Type B pancreatic cell (in vitro differentiated cells): ENCODE results near the gene TMEM9. TPM values are rescaled to one million over a fixed set of nuclear protein-coding genes. Genes with fewer than 3 reads are reported as not detected.

ENCODE experiments used
- DNase-seq: peaks from one replicate; pipeline ENCODE4 v3.0.0; 2021; ENCODE audit warnings: mixed read lengths; ENCODE audit not compliant: unreplicated experiment; ENCODE audit errors: extremely low spot score
- H3K27ac Mint-ChIP-seq: 2 replicates; pipeline ENCODE4 v1.8.0; 2021; ENCODE audit warnings: mild to moderate bottlenecking, mixed read lengths
- H3K27me3 Mint-ChIP-seq: 2 replicates; pipeline ENCODE4 v1.8.0; 2021; ENCODE audit warnings: mixed read lengths
- H3K36me3 Mint-ChIP-seq: 2 replicates; pipeline ENCODE4 v1.8.0; 2021; ENCODE audit warnings: mixed read lengths
- H3K4me1 Mint-ChIP-seq: one replicate; pipeline ENCODE4 v1.8.0; 2021; ENCODE audit warnings: mixed read lengths; ENCODE audit not compliant: unreplicated experiment
- H3K4me3 Mint-ChIP-seq: 2 replicates; pipeline ENCODE4 v1.8.0; 2021; ENCODE audit warnings: mild to moderate bottlenecking, mixed read lengths
- H3K9me3 Mint-ChIP-seq: 2 replicates; pipeline ENCODE4 v1.8.0; 2021; ENCODE audit warnings: mixed read lengths
- CTCF ChIP-seq: fragments of 200-600 bp; sonication (generic); conservative IDR thresholded peaks from 2 replicates; pipeline ENCODE4 v1.5.0; 2021; ENCODE audit warnings: antibody characterized with exemption, mild to moderate bottlenecking
- total RNA-seq: library from RNA; stranded (reverse); gene quantifications from 2 replicates; pipeline ENCODE4 v1.2.1, GENCODE V29; 2021; ENCODE audit warnings: low replicate concordance

The TMEM9 gene
- total RNA-seq, 1 donor from 2014 or later = 117 TPM

GRCh38 chr1:201116091-201116490, 38.2 kb downstream of the TMEM9 start:
- H3K4me1 Mint-ChIP-seq = peaks cover 7% of the 10 kb centered on the region
- H3K4me3 Mint-ChIP-seq = peak overlapping the region; percentile 68
- peaks cover 39% of the 10 kb centered on the region for H3K27me3 Mint-ChIP-seq
- DNase-seq = no peak
- no peak overlapping the region for H3K27ac Mint-ChIP-seq
- no peak for TF ChIP-seq CTCF
- H3K36me3 Mint-ChIP-seq = no peaks in the 10 kb centered on the region
- no peaks in the 10 kb centered on the region for H3K9me3 Mint-ChIP-seq

- no peak for TF ChIP-seq CTCF
- no peaks in the 10 kb centered on the region for H3K36me3 Mint-ChIP-seq
- H3K4me3 Mint-ChIP-seq = peak overlapping the region; percentile 9
- no peaks in the 10 kb centered on the region for H3K9me3 Mint-ChIP-seq
- DNase-seq = no peak
- H3K27ac Mint-ChIP-seq = no peak overlapping the region
- peaks cover 39% of the 10 kb centered on the region for H3K27me3 Mint-ChIP-seq
- H3K4me1 Mint-ChIP-seq = peaks cover 7% of the 10 kb centered on the region
Measured at GRCh38 chr1:201115390-201115937, 38.8 kb downstream of the TMEM9 start.

- no peak overlapping the region for H3K27ac Mint-ChIP-seq
- no peaks in the 10 kb centered on the region for H3K9me3 Mint-ChIP-seq
- no peaks in the 10 kb centered on the region for H3K4me1 Mint-ChIP-seq
- peak; percentile 88 for DNase-seq
- peaks cover 39% of the 10 kb centered on the region for H3K27me3 Mint-ChIP-seq
- H3K4me3 Mint-ChIP-seq = peak overlapping the region; percentile 91
- peak; percentile 89 for TF ChIP-seq CTCF
- no peaks in the 10 kb centered on the region for H3K36me3 Mint-ChIP-seq
Measured at GRCh38 chr1:201114245-201115131, 39.8 kb downstream of the TMEM9 start.

GRCh38 chr1:201113451-201114244, 40.6 kb downstream of the TMEM9 start:
- TF ChIP-seq CTCF = no peak
- H3K27ac Mint-ChIP-seq = no peak overlapping the region
- H3K4me1 Mint-ChIP-seq = peaks cover 2% of the 10 kb centered on the region
- no peaks in the 10 kb centered on the region for H3K36me3 Mint-ChIP-seq
- peaks cover 39% of the 10 kb centered on the region for H3K27me3 Mint-ChIP-seq
- peak overlapping the region; percentile 91 for H3K4me3 Mint-ChIP-seq
- no peaks in the 10 kb centered on the region for H3K9me3 Mint-ChIP-seq
- no peak for DNase-seq

GRCh38 chr1:201112926-201113325, 41.3 kb downstream of the TMEM9 start:
- Mint-ChIP-seq H3K27ac (no peak overlapping the region), H3K27me3 (peaks cover 37% of the 10 kb centered on the region), H3K9me3 (no peaks in the 10 kb centered on the region), H3K4me3 (peak overlapping the region; percentile 55), H3K4me1 (peaks cover 6% of the 10 kb centered on the region), H3K36me3 (no peaks in the 10 kb centered on the region)
- no peak for TF ChIP-seq CTCF
- no peak for DNase-seq
